ENCODE results near the gene TEX12. TPM values are rescaled to one million over a fixed set of nuclear protein-coding genes. Genes with fewer than 3 reads are reported as not detected.
A peak's percentile ranks its signal among the peaks of the same experiment; 100 is the strongest.

TEX12 gene
- total RNA-seq, 1 donor from 2014 or later = not detected

- no peak for DNase-seq (ENCODE audit: extremely low spot score, unreplicated experiment)
- TF ChIP-seq CTCF (IDR thresholded peaks at IDR 0.05) = no peak
- peak overlapping the region; percentile 3 for H3K27ac Mint-ChIP-seq (ENCODE audit: unreplicated experiment)
- H3K36me3 Mint-ChIP-seq (ENCODE audit: unreplicated experiment) = no peaks in the 10 kb centered on the region
- no peak overlapping the region for H3K4me3 Mint-ChIP-seq (ENCODE audit: unreplicated experiment)
- H3K27me3 Mint-ChIP-seq (ENCODE audit: unreplicated experiment) = no peaks in the 10 kb centered on the region
- peaks cover 38% of the 10 kb centered on the region for H3K4me1 Mint-ChIP-seq (ENCODE audit: unreplicated experiment)
- H3K9me3 Mint-ChIP-seq (ENCODE audit: unreplicated experiment) = no peaks in the 10 kb centered on the region
Observed at GRCh38 chr11:112165049-112165448, 2.1 kb upstream of the TEX12 start.

GRCh38 chr11:112166562-112166961 lies 610 bp upstream of the TEX12 start:
- Mint-ChIP-seq H3K36me3 (ENCODE audit: unreplicated experiment) (no peaks in the 10 kb centered on the region), H3K9me3 (ENCODE audit: unreplicated experiment) (no peaks in the 10 kb centered on the region), H3K27me3 (ENCODE audit: unreplicated experiment) (no peaks in the 10 kb centered on the region), H3K4me3 (ENCODE audit: unreplicated experiment) (no peak overlapping the region), H3K27ac (ENCODE audit: unreplicated experiment) (no peak overlapping the region), H3K4me1 (ENCODE audit: unreplicated experiment) (peaks cover 33% of the 10 kb centered on the region)
- DNase-seq (ENCODE audit: extremely low spot score, unreplicated experiment) = no peak
- TF ChIP-seq CTCF (IDR thresholded peaks at IDR 0.05) = no peak

DNA sequence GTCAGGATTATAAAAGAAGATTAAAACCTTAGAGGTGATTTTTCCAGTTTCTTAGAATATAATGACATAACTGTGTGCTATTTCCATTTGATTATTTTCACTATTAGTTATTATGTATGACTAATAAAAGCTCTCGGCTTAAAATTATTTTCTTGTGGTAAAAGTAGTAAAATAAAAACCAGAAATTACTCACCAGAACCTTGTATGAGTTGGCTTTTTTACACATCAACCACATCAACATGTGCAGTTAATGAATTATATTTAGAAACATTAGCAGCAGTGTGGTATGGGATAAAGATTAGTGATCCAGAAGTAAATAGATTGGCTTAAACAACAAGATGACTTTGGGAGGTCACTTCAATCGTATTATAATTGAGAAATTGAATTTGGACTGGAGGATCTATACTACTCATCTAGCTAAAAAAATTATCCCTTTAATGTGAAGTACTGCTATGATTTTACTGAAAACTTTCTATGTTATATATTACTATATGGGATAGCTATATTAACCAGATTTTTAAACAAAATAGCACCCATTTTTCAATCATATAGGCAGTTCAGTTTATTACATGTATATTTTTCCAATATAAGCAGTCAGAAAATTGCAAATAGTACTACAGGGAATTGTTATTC lies 5.3 kb downstream of the TEX12 start:
- Mint-ChIP-seq H3K4me3 (ENCODE audit: unreplicated experiment) (no peak overlapping the region), H3K27ac (ENCODE audit: unreplicated experiment) (no peak overlapping the region), H3K9me3 (ENCODE audit: unreplicated experiment) (no peaks in the 10 kb centered on the region), H3K27me3 (ENCODE audit: unreplicated experiment) (peaks cover 16% of the 10 kb centered on the region), H3K36me3 (ENCODE audit: unreplicated experiment) (no peaks in the 10 kb centered on the region), H3K4me1 (ENCODE audit: unreplicated experiment) (peaks cover 12% of the 10 kb centered on the region)
- no peak for TF ChIP-seq CTCF (IDR thresholded peaks at IDR 0.05)
- DNase-seq (ENCODE audit: extremely low spot score, unreplicated experiment) = no peak

GRCh38 chr11:112173152-112173551 lies 6.0 kb downstream of the TEX12 start:
- no peak for TF ChIP-seq CTCF (IDR thresholded peaks at IDR 0.05)
- Mint-ChIP-seq H3K27ac (ENCODE audit: unreplicated experiment) (no peak overlapping the region), H3K4me3 (ENCODE audit: unreplicated experiment) (no peak overlapping the region), H3K36me3 (ENCODE audit: unreplicated experiment) (no peaks in the 10 kb centered on the region), H3K4me1 (ENCODE audit: unreplicated experiment) (peaks cover 12% of the 10 kb centered on the region), H3K9me3 (ENCODE audit: unreplicated experiment) (no peaks in the 10 kb centered on the region), H3K27me3 (ENCODE audit: unreplicated experiment) (peaks cover 22% of the 10 kb centered on the region)
- DNase-seq (ENCODE audit: extremely low spot score, unreplicated experiment) = no peak

- peak within 1 kb of the TSS; percentile 62 for H3K4me3 Mint-ChIP-seq (ENCODE audit: unreplicated experiment)
- H3K4me1 Mint-ChIP-seq (ENCODE audit: unreplicated experiment) = peaks cover 12% of the 10 kb centered on the region
- H3K9me3 Mint-ChIP-seq (ENCODE audit: unreplicated experiment) = no peaks in the 10 kb centered on the region
Observed at GRCh38 chr11:112174789-112175598, 7.8 kb downstream of the TEX12 start, which contains the start of gene BCO2. Gene BCO2 (plus strand): TSS chr11:112175512. CDS start chr11:112175602, 90 bp downstream.

More at GRCh38 chr11:112174789-112175598, 7.8 kb downstream of the TEX12 start, which contains the start of gene BCO2:
- H3K27me3 Mint-ChIP-seq (ENCODE audit: unreplicated experiment) = peaks cover 39% of the 10 kb centered on the region
- DNase-seq (ENCODE audit: extremely low spot score, unreplicated experiment) = peak; percentile 88
- peak; percentile 77 for TF ChIP-seq CTCF (IDR thresholded peaks at IDR 0.05)
- H3K36me3 Mint-ChIP-seq (ENCODE audit: unreplicated experiment) = no peaks in the 10 kb centered on the region
- H3K27ac Mint-ChIP-seq (ENCODE audit: unreplicated experiment) = peak within 1 kb of the TSS; percentile 82

Measured in osteocyte (in vitro differentiated cells).